ENCODE data around the gene HERPUD1.
"Not testable (repeated sequence)": the region's sequence is repeated elsewhere in the genome, so short reads cannot be mapped to it uniquely, and the experiment has no call there.

HERPUD1 gene

GRCh38 chr16:56983211-56983751, 51.3 kb downstream of the HERPUD1 start:
- no peak for DNase-seq

GRCh38 chr16:56984639-56985038, 52.7 kb downstream of the HERPUD1 start:
- DNase-seq, result no peak

GRCh38 chr16:56985288-56985961, 53.5 kb downstream of the HERPUD1 start:
- DNase-seq, result no peak

GRCh38 chr16:56985962-56986360, 54.0 kb downstream of the HERPUD1 start:
- DNase-seq, result no peak

- no peak for DNase-seq
Observed at GRCh38 chr16:56986361-56986760, 54.4 kb downstream of the HERPUD1 start.

GRCh38 chr16:56986908-56987307, 55.0 kb downstream of the HERPUD1 start:
- DNase-seq, result not testable (repeated sequence)

- DNase-seq, result no peak
Observed at GRCh38 chr16:56987692-56988091, 55.8 kb downstream of the HERPUD1 start.

GRCh38 chr16:56988161-56988947, 56.4 kb downstream of the HERPUD1 start:
- no peak for DNase-seq

- peak; percentile 61 for DNase-seq
Observed at GRCh38 chr16:56988948-56989945, 57.3 kb downstream of the HERPUD1 start, which contains the start of gene NLRC5. NLRC5 (plus strand) TSS chr16:56989557; CDS start chr16:57020713, 31,156 bp downstream.

GRCh38 chr16:56989988-56990387, 58.0 kb downstream of the HERPUD1 start:
- no peak for DNase-seq

GRCh38 chr16:56990407-56991286, 58.7 kb downstream of the HERPUD1 start:
- DNase-seq, result no peak

- not testable (repeated sequence) for DNase-seq
Observed at GRCh38 chr16:56992431-56992830, 60.5 kb downstream of the HERPUD1 start.

GRCh38 chr16:56993204-56993603, 61.3 kb downstream of the HERPUD1 start:
- DNase-seq, result no peak

GRCh38 chr16:56994311-56994710, 62.4 kb downstream of the HERPUD1 start:
- no peak for DNase-seq

Measured in NCI-H345 (cell line).